Left ventricle myocardium superior (tissue), 1 donor: ENCODE data around the gene PDIA2. TPM values are rescaled to one million over a fixed set of nuclear protein-coding genes. Genes with fewer than 3 reads are reported as not detected.
"Not testable (repeated sequence)": the region's sequence is repeated elsewhere in the genome, so short reads cannot be mapped to it uniquely, and the experiment has no call there.

Source experiments
- ATAC-seq: fragments of 200-7000 bp; cut with Tn5 transposase; one replicate; pipeline ENCODE4 v1.9.1; 2020; ENCODE audit warnings: mild to moderate bottlenecking, moderate library complexity
- DNase-seq: peaks from one replicate; pipeline ENCODE4 v3.0.0-alpha.2; 2020
- intact Hi-C: fragments of 100-400 bp; cut with micrococcal nuclease; formaldehyde crosslinking; loops from one replicate; pipeline ENCODE4 v1.11.0; 2022
- total RNA-seq: library from RNA; stranded (reverse); fragmentation: NEBNext Ultra II Directional; extraction: Animal tissue kit (Norgen Biotek cat#: 25700); gene quantifications from one replicate; pipeline ENCODE4 v1.2.1, GENCODE V29; 2021
- donor health status: DM: no; HTN: yes; CAD: no; lungs with severe emphysema.

Gene PDIA2
- total RNA-seq, 1 donor from 2014 or later: 2.6 TPM

GRCh38 chr16:318628-319027 lies 35.7 kb downstream of the PDIA2 start:
- no peak for DNase-seq
- intact Hi-C loops: no loop called here
- ATAC-seq: no peak

DNA sequence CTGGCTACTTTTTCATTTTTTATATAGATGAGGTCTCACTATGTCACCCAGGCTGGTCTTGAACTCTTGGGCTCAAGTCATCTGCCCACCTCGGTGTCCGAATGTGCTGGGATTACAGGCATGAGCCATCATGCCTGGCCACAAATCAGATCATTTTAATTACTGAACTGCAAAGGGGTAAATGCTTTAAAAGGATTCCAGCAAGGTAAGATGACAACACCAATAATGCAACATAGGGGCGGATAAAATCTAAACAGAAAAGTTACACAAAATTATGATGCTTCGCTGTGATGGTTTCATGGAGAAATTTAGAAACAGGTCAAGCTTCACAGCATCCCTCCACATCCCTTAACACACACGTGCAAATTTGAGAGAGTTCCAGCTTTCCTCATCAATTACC lies 37.2 kb downstream of the PDIA2 start:
- intact Hi-C loops: no loop called here
- ATAC-seq (no peak), DNase-seq (no peak)

GRCh38 chr16:321532-321931 lies 38.6 kb downstream of the PDIA2 start:
- DNase-seq: no peak

GRCh38 chr16:322476-323143 lies 39.6 kb downstream of the PDIA2 start:
- intact Hi-C loops: no loop called here
- no peak for DNase-seq
- ATAC-seq: no peak

More at GRCh38 chr16:321532-321931, 38.6 kb downstream of the PDIA2 start:
- no peak for ATAC-seq
- intact Hi-C loops: no loop called here

DNA sequence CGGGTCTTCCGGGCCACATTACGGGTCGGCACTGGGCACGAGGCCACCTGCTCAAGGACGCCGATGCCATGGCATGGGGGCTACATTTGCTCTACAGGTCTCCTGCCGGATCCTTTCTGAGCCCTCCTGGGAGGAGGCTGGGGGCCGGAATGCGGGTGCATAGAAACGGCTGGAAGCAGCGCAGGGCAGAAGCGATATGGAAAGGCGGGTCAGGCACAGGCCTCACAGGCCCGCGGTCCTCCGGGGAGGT lies 41.2 kb downstream of the PDIA2 start:
- intact Hi-C loops: no loop called here
- DNase-seq (no peak), ATAC-seq (no peak)

- peak; percentile 52 for DNase-seq
- ATAC-seq: peak; percentile 14
Observed at GRCh38 chr16:324451-325334, 41.7 kb downstream of the PDIA2 start.

DNA sequence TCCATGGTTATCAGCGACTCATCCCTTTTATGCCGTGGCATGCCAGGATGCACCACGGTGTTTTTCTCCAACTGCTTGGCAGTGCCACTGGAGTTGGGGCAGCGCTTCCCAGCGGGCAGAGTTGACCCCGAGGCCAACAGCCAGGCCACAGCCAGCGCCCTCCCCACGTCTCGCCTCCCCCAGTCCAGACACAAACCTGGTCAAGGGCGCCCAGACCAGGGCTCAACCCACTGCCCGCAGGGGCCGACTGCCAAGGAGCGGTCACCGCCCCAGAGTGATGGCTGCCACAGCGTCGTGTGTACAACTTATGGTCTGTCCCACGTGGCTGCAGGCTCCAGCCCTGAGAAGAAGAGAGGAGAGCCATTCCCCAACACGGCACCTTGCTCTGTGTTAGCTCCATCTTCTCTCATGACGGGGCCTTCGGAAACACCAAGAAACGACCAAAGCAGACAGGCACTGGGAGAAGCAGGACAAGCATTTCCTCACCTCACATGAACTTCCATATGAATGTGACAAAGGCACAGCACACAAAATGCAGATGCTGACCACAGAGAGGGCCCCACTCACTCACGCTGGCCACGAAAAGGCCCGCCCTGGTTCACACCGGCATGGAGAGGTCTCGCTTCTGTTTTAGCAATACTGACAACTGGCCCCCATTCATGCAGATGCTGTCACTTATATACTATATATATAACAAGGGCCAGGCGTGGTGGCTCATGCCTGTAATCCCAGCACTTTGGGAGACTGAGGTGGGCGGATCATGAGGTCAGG lies 42.6 kb downstream of the PDIA2 start:
- DNase-seq (no peak), ATAC-seq (no peak)
- intact Hi-C loops: no loop called here

More at GRCh38 chr16:324451-325334, 41.7 kb downstream of the PDIA2 start:
- intact Hi-C loops: no loop called here

GRCh38 chr16:330741-331140 lies 47.8 kb downstream of the PDIA2 start:
- intact Hi-C loops: no loop called here
- ATAC-seq: no peak
- DNase-seq: no peak

GRCh38 chr16:331181-331814 lies 48.3 kb downstream of the PDIA2 start:
- DNase-seq, intact Hi-C loops, ATAC-seq: not testable (repeated sequence)

DNA sequence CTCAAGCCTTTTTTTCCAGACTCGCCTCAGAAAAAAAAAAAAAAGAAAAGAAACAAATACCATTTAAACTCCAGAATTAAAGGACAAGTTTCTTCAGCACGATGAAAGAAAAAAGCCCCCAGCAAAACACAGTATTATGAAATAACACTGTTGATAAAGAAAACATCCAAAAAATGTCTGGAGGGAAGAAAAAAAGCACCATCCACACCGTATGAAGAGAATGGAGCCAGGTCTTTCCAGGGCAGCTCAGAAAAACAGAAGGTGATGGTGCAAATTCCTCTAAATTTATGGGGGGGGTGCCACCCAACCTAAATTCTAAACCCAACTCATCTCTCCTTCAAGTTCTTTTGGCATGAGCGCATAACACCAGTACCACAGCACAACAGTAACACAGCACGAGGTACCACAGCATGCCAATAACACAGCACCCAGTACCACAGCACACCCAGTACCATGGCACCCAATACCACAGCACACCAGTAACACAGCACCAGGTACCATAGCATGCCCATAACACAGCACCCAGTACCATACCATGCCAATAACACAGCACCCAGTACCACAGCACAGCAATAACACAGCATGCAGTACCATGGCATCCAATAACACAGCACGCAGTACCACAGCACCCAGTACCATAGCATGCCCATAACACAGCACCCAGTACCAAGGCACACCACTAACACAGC lies 50.6 kb downstream of the PDIA2 start:
- intact Hi-C loops: no loop called here
- DNase-seq: no peak
- no peak for ATAC-seq

DNA sequence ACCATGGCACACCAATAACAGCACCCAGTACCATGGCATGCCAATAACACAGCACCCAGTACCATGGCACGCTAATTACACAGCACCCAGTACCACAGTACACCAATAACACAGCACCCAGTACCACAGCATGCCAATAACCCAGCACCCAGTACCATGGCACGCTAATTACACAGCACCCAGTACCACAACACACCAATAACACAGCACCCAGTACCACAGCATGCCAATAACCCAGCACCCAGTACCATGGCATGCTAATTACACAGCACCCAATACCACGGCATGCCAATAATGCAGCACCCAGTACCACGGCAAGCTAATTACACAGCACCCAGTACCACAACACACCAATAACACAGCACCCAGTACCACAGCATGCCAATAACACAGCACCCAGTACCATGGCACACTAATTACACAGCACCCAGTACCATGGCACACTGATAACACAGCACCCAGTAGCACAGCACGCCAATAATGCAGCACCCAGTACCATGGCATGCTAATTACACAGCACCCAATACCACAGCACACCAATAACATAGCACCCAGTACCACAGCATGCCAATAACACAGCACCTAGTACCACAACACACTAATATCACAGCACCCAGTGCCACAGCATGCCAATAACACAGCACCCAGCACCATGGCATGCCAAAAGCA lies 51.3 kb downstream of the PDIA2 start:
- ATAC-seq, DNase-seq, intact Hi-C loops: not testable (repeated sequence)

- ATAC-seq, intact Hi-C loops, DNase-seq: not testable (repeated sequence)
Observed at GRCh38 chr16:334861-335632, 52.1 kb downstream of the PDIA2 start.

- no peak for ATAC-seq
- intact Hi-C loops: no loop called here
- DNase-seq: no peak
Observed at GRCh38 chr16:336269-336668, 53.3 kb downstream of the PDIA2 start.

Other genes starting within 250 kb of the PDIA2 start
- gene POLR3K, start 229.6 kb upstream of the PDIA2 start, total RNA-seq: 12.9 TPM
- gene SNRNP25, start 229.3 kb upstream of the PDIA2 start, total RNA-seq: 72.8 TPM
- gene RHBDF1, start 210.5 kb upstream of the PDIA2 start, total RNA-seq: 20.0 TPM
- gene MPG, start 204.9 kb upstream of the PDIA2 start, total RNA-seq: 31.2 TPM
- 21.7 TPM for gene NPRL3, start 144.5 kb upstream of the PDIA2 start, total RNA-seq
- gene HBZ, start 130.5 kb upstream of the PDIA2 start, total RNA-seq: not detected
- not detected for gene HBM, start 117.2 kb upstream of the PDIA2 start, total RNA-seq
- 37.2 TPM for gene HBA2, start 110.3 kb upstream of the PDIA2 start, total RNA-seq
- 48.9 TPM for gene HBA1, start 106.5 kb upstream of the PDIA2 start, total RNA-seq
- gene HBQ1, start 102.7 kb upstream of the PDIA2 start, total RNA-seq: not detected
- 25.4 TPM for gene LUC7L, start 53.7 kb upstream of the PDIA2 start, total RNA-seq
- gene FAM234A, start 48.3 kb upstream of the PDIA2 start, total RNA-seq: 143 TPM
- gene RGS11, start 7.2 kb upstream of the PDIA2 start, total RNA-seq: 14.8 TPM
- 14.9 TPM for gene ARHGDIG, start 2.6 kb upstream of the PDIA2 start, total RNA-seq
- gene AXIN1, start 69.6 kb downstream of the PDIA2 start, total RNA-seq: 14.4 TPM
- gene MRPL28, start 87.4 kb downstream of the PDIA2 start, total RNA-seq: 77.2 TPM
- gene PGAP6, start 98.8 kb downstream of the PDIA2 start, total RNA-seq: 34.2 TPM
- 89.2 TPM for gene NME4, start 114.0 kb downstream of the PDIA2 start, total RNA-seq
- 9.8 TPM for gene DECR2, start 118.7 kb downstream of the PDIA2 start, total RNA-seq
- gene RAB11FIP3, start 142.5 kb downstream of the PDIA2 start, total RNA-seq: 28.3 TPM
- 17.8 TPM for gene CAPN15, start 244.5 kb downstream of the PDIA2 start, total RNA-seq